GM19452 (cell line): ENCODE data around the gene STRIP1.

ENCODE experiments used
- ATAC-seq: cut with Tn5 transposase; IDR thresholded peaks from one replicate; pipeline ENCODE4 v1.9.1; 2021; ENCODE audit not compliant: unreplicated experiment

Gene STRIP1

GRCh38 chr1:110089561-110090275, 55.3 kb downstream of the STRIP1 start:
- ATAC-seq: no peak

- ATAC-seq: no peak
These were observed 57.0 kb downstream of the STRIP1 start for GRCh38 chr1:110091381-110091780.

- ATAC-seq: no peak
These were observed 57.4 kb downstream of the STRIP1 start for GRCh38 chr1:110091791-110092190.

DNA sequence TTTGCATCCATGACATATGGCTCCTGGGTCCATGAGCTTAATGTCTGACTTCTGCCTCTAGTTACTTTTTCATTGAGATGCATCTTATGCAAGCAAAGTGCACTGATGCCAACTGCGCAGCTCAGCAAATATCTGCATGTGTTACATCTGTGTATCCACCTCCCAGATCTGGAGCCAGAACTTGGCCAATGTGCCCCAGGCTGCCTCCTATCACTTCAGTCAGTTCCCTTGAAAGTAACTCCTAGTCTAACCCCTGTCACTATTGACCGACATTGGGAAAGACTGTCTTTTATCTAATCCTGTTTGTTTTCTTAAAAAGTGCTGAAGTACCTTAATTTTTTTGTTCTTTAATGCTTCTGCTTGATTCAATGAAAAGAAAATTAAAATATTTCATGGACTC, 58.6 kb downstream of the STRIP1 start:
- ATAC-seq: no peak

GRCh38 chr1:110094931-110095654, 60.7 kb downstream of the STRIP1 start:
- no peak for ATAC-seq

GRCh38 chr1:110097507-110098221, 63.2 kb downstream of the STRIP1 start:
- no peak for ATAC-seq

- no peak for ATAC-seq
These were observed 64.0 kb downstream of the STRIP1 start for GRCh38 chr1:110098222-110099026.

DNA sequence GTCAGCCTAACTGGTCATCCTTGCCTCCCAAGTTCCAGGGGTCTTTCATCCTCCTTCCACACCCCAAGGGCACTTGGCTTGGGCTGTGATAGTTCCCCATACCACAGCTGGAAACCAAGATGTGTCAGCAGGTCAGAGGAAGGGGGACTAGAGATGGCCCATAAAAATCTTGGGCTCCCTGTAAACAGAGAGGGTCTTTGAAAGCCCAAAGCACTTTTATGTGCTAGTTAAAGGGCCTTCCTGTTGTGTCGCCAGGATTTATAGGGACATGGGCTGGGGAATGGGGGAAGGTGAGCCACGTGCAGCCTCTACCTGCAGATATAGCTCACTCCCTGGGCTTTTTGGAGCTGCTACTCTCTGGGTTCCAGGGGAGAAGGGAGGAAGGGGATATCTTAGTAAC, 65.9 kb downstream of the STRIP1 start:
- ATAC-seq: no peak

- no peak for ATAC-seq
These were observed 67.7 kb downstream of the STRIP1 start for GRCh38 chr1:110102081-110102480.
